ENCODE results near the gene JARID2. TPM values are rescaled to one million over a fixed set of nuclear protein-coding genes. Genes with fewer than 3 reads are reported as not detected.
"Not testable (repeated sequence)": the region's sequence is repeated elsewhere in the genome, so short reads cannot be mapped to it uniquely, and the experiment has no call there.

Gene JARID2
- total and polyA plus RNA-seq, 4 donors = 1.4 to 12.3 (median 3.4) TPM

GRCh38 chr6:15296249-15296648 is 50.4 kb downstream of the JARID2 start:
- Histone ChIP-seq H3K27me3 (ENCODE audit: control insufficient read depth in 4 of 4, insufficient read depth in 4 of 4, low read length in 3 of 4) (no peaks in the 10 kb centered on the region), H3K4me3 (ENCODE audit: low read depth in 1 of 3, low read length in 3 of 3) (no peak overlapping the region), H3K9me3 (ENCODE audit: control insufficient read depth in 4 of 4, low read length in 3 of 4) (no peaks in the 10 kb centered on the region), H3K27ac (ENCODE audit: low read depth in 1 of 2, low read length in 2 of 2) (no peak overlapping the region), H3K4me1 (ENCODE audit: control insufficient read depth in 4 of 4, insufficient read depth in 4 of 4, low read length in 3 of 4) (peaks cover 0 to 5% (median 2%) of the 10 kb centered on the region in 4 donors), H3K9ac (ENCODE audit: low read depth in 1 of 2, low read length in 2 of 2) (no peak overlapping the region), H3K36me3 (ENCODE audit: control insufficient read depth in 4 of 4, insufficient read depth in 3 of 4, low read depth in 1 of 4, low read length in 3 of 4) (no peaks in the 10 kb centered on the region)
- WGBS = 82% methylated on average over 5 of the region's 5 CpGs
- no peak for DNase-seq (ENCODE audit: low spot score)
- TF ChIP-seq EGR1 (IDR thresholded peaks at IDR 0.05; ENCODE audit: low read depth in 2 of 2) = no peak
- TF ChIP-seq FOXA2 (IDR thresholded peaks at IDR 0.05) = no peak
- no peak for TF ChIP-seq MAX (IDR thresholded peaks at IDR 0.05)

- Histone ChIP-seq H3K27ac (ENCODE audit: low read depth in 1 of 2, low read length in 2 of 2) (no peak overlapping the region), H3K4me3 (ENCODE audit: low read depth in 1 of 3, low read length in 3 of 3) (no peak overlapping the region), H3K9me3 (ENCODE audit: control insufficient read depth in 4 of 4, low read length in 3 of 4) (no peaks in the 10 kb centered on the region), H3K36me3 (ENCODE audit: control insufficient read depth in 4 of 4, insufficient read depth in 3 of 4, low read depth in 1 of 4, low read length in 3 of 4) (no peaks in the 10 kb centered on the region), H3K4me1 (ENCODE audit: control insufficient read depth in 4 of 4, insufficient read depth in 4 of 4, low read length in 3 of 4) (peaks cover 0 to 5% (median 2%) of the 10 kb centered on the region in 4 donors), H3K27me3 (ENCODE audit: control insufficient read depth in 4 of 4, insufficient read depth in 4 of 4, low read length in 3 of 4) (no peaks in the 10 kb centered on the region), H3K9ac (ENCODE audit: low read depth in 1 of 2, low read length in 2 of 2) (no peak overlapping the region)
- no peak for DNase-seq (ENCODE audit: low spot score)
- TF ChIP-seq ATF3 (IDR thresholded peaks at IDR 0.05) (no peak), JUND (IDR thresholded peaks at IDR 0.05) (no peak), REST (IDR thresholded peaks at IDR 0.05) (no peak), RAD21 (IDR thresholded peaks at IDR 0.05) (no peak), RXRA (IDR thresholded peaks at IDR 0.05) (no peak), ZBTB33 (IDR thresholded peaks at IDR 0.05) (no peak)
- WGBS = 75% methylated on average over 2 of the region's 2 CpGs
These were observed 50.9 kb downstream of the JARID2 start for GRCh38 chr6:15296735-15297134.

GRCh38 chr6:15297167-15297566 is 51.3 kb downstream of the JARID2 start:
- WGBS = 96% methylated on average over 12 of the region's 12 CpGs
- H3K36me3 ChIP-seq (ENCODE audit: control insufficient read depth in 4 of 4, insufficient read depth in 3 of 4, low read depth in 1 of 4, low read length in 3 of 4); H3K4me1 ChIP-seq (ENCODE audit: control insufficient read depth in 4 of 4, insufficient read depth in 4 of 4, low read length in 3 of 4); H3K27me3 ChIP-seq (ENCODE audit: control insufficient read depth in 4 of 4, insufficient read depth in 4 of 4, low read length in 3 of 4); H3K9ac ChIP-seq (ENCODE audit: low read depth in 1 of 2, low read length in 2 of 2); DNase-seq (ENCODE audit: low spot score); H3K4me3 ChIP-seq (ENCODE audit: low read depth in 1 of 3, low read length in 3 of 3); H3K9me3 ChIP-seq (ENCODE audit: control insufficient read depth in 4 of 4, low read length in 3 of 4); H3K27ac ChIP-seq (ENCODE audit: low read depth in 1 of 2, low read length in 2 of 2): not testable (repeated sequence)

All from liver (tissue), 9 donors.